ENCODE results near the gene GRIK2. TPM values are rescaled to one million over a fixed set of nuclear protein-coding genes. Genes with fewer than 3 reads are reported as not detected.

The GRIK2 gene
- polyA plus RNA-seq, 1 of the 3 experiments (the other 2 are of a cell fraction) = 0.30 TPM

DNA sequence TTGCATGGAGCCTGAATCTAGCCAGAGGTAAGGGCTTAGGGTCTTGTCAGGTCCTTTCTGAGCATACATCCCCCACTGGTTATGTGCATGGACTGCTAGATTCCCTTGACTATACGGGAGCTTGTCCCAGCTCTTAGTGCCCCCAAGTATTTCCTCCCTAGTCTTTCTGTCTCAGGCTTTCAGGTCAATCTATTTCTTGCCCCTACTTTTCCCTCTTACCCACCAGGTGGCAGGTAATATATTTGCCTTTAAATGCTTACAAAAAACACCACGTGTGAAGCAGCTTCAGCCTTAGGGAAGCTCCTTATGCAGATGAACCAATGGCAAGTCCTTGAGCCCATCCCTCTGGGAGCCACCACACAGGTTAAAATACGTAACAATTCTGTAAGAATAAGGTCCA lies 454.2 kb downstream of the GRIK2 start:
- TF ChIP-seq, protein P1, sequence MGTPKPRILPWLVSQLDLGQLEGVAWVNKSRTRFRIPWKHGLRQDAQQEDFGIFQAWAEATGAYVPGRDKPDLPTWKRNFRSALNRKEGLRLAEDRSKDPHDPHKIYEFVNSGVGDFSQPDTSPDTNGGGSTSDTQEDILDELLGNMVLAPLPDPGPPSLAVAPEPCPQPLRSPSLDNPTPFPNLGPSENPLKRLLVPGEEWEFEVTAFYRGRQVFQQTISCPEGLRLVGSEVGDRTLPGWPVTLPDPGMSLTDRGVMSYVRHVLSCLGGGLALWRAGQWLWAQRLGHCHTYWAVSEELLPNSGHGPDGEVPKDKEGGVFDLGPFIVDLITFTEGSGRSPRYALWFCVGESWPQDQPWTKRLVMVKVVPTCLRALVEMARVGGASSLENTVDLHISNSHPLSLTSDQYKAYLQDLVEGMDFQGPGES (IDR thresholded peaks at IDR 0.05; ENCODE audit: low read depth, low read length) = no peak
- TF ChIP-seq SIN3A (IDR thresholded peaks at IDR 0.05; ENCODE audit: borderline replicate concordance, low read depth, low read length) = no peak
- TF ChIP-seq TEAD4 (IDR thresholded peaks at IDR 0.05; ENCODE audit: borderline replicate concordance, insufficient read depth) = no peak
- no peak for TF ChIP-seq MXI1 (IDR thresholded peaks at IDR 0.05; ENCODE audit: low read depth, low read length)
- Histone ChIP-seq H3K36me3 (replicated peaks in 1 of 2; ENCODE audit: control insufficient read depth in 1 of 2, insufficient read depth in 2 of 2, low read length in 1 of 2) (no peaks in the 10 kb centered on the region), H3K9ac (no peak overlapping the region), H3K27me3 (ENCODE audit: insufficient read depth) (no peaks in the 10 kb centered on the region), H3K27ac (ENCODE audit: low read depth in 2 of 2, low read length in 1 of 2) (no peak overlapping the region), H4K20me1 (ENCODE audit: insufficient read depth) (no peaks in the 10 kb centered on the region), H3K79me2 (ENCODE audit: insufficient read depth) (no peaks in the 10 kb centered on the region), H2AFZ (ENCODE audit: low read depth) (no peak overlapping the region), H3F3A (replicated peaks; ENCODE audit: insufficient read depth) (no peaks in the 10 kb centered on the region), H3K9me2 (no peaks in the 10 kb centered on the region), H3K4me1 (ENCODE audit: control insufficient read depth in 1 of 2, insufficient read depth in 2 of 2, low read depth in 1 of 2, low read length in 1 of 2) (no peaks in the 10 kb centered on the region), H3K9me3 (no peaks in the 10 kb centered on the region), H3K4me3 (ENCODE audit: low read depth in 2 of 2, low read length in 1 of 2) (no peak overlapping the region), H3K4me2 (no peak overlapping the region)
- no peak for DNase-seq
- WGBS (ENCODE audit: low lambda C conversion rate) = 56% methylated on average over 3 of the region's 3 CpGs
- CTCF ChIA-PET = no interaction called here
- POLR2A ChIA-PET = no interaction called here

DNA sequence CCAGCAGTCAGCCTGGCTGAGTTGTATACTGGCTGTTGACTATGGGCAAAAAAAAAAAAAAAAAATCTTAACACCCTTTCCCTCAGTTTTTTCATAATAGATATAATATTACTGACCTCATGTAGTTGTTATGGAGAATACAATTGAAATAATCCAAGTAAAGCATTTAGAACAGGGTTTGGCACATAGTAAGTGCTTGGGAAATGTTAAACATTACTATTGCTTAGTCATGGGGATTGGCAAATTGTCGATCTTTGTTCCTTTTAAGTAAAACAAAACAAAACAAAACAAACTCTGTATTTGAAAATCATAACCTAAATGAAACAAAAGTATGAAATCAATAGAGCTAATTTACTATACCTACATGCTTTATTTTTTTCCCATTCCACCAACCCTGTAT lies 458.4 kb downstream of the GRIK2 start:
- no peaks in the 10 kb centered on the region for H3F3A ChIP-seq (replicated peaks; ENCODE audit: insufficient read depth)
- H3K4me3 ChIP-seq (ENCODE audit: low read depth in 2 of 2, low read length in 1 of 2) = no peak overlapping the region
- H2AFZ ChIP-seq (ENCODE audit: low read depth) = no peak overlapping the region
- no peaks in the 10 kb centered on the region for H3K9me3 ChIP-seq
- no peaks in the 10 kb centered on the region for H3K27me3 ChIP-seq (ENCODE audit: insufficient read depth)
- no peak overlapping the region for H3K27ac ChIP-seq (ENCODE audit: low read depth in 2 of 2, low read length in 1 of 2)
- ChIA-PET POLR2A (no interaction called here), CTCF (interaction anchor here (1.1 kb wide), 1 partner anchor 20 kb away, joined by 3 read pairs; no protein-coding TSS in a partner anchor)
- no peaks in the 10 kb centered on the region for H3K36me3 ChIP-seq (replicated peaks in 1 of 2; ENCODE audit: control insufficient read depth in 1 of 2, insufficient read depth in 2 of 2, low read length in 1 of 2)
- H3K4me1 ChIP-seq (ENCODE audit: control insufficient read depth in 1 of 2, insufficient read depth in 2 of 2, low read depth in 1 of 2, low read length in 1 of 2) = no peaks in the 10 kb centered on the region
- H3K9ac ChIP-seq = no peak overlapping the region
- DNase-seq = no peak
- no peak overlapping the region for H3K4me2 ChIP-seq
- H3K9me2 ChIP-seq = no peaks in the 10 kb centered on the region
- WGBS (ENCODE audit: low lambda C conversion rate) = 70% methylated on average over 1 of the region's 1 CpG
- no peaks in the 10 kb centered on the region for H3K79me2 ChIP-seq (ENCODE audit: insufficient read depth)
- H4K20me1 ChIP-seq (ENCODE audit: insufficient read depth) = no peaks in the 10 kb centered on the region
- no peak for TF ChIP-seq RXRA (IDR thresholded peaks at IDR 0.05; ENCODE audit: borderline replicate concordance, low read depth)
- TF ChIP-seq CHD2 (IDR thresholded peaks at IDR 0.05; ENCODE audit: low read length, partially characterized antibody) = no peak
- TF ChIP-seq, protein P2, sequence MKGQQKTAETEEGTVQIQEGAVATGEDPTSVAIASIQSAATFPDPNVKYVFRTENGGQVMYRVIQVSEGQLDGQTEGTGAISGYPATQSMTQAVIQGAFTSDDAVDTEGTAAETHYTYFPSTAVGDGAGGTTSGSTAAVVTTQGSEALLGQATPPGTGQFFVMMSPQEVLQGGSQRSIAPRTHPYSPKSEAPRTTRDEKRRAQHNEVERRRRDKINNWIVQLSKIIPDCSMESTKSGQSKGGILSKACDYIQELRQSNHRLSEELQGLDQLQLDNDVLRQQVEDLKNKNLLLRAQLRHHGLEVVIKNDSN (IDR thresholded peaks at IDR 0.05; ENCODE audit: borderline replicate concordance, low read depth) = no peak
- no peak for TF ChIP-seq GABPA (IDR thresholded peaks at IDR 0.05; ENCODE audit: low read depth)
- TF ChIP-seq RFX5 (IDR thresholded peaks at IDR 0.05; ENCODE audit: low read length) = no peak
- no peak for TF ChIP-seq MEF2A (IDR thresholded peaks at IDR 0.05; ENCODE audit: borderline replicate concordance, low read depth)
- no peak for TF ChIP-seq FOXM1 (IDR thresholded peaks at IDR 0.05; ENCODE audit: low read depth)
- TF ChIP-seq TEAD4 (IDR thresholded peaks at IDR 0.05; ENCODE audit: borderline replicate concordance, insufficient read depth) = no peak
- no peak for TF ChIP-seq GATA2 (CRISPR knock-in tag; IDR thresholded peaks at IDR 0.05)
